HUES48 (cell line): ENCODE results near the gene IQCB1.
"Not testable (repeated sequence)": the region's sequence is repeated elsewhere in the genome, so short reads cannot be mapped to it uniquely, and the experiment has no call there.

Experiments used
- H3K27ac ChIP-seq: one replicate; pipeline ENCODE4 v1.7.0; 2013; ENCODE audit warnings: low read depth, low read length, inconsistent platforms
- H3K27me3 ChIP-seq: 2 replicates; pipeline ENCODE4 v1.6.1; 2013; ENCODE audit warnings: mild to moderate bottlenecking, low read length; ENCODE audit not compliant: control insufficient read depth, insufficient read depth
- H3K36me3 ChIP-seq: 2 replicates; pipeline ENCODE4 v1.6.1; 2013; ENCODE audit warnings: low read length; ENCODE audit not compliant: control insufficient read depth, insufficient read depth
- H3K4me1 ChIP-seq: 2 replicates; pipeline ENCODE4 v1.6.1; 2013; ENCODE audit warnings: mild to moderate bottlenecking, low read length; ENCODE audit not compliant: control insufficient read depth, insufficient read depth
- H3K4me3 ChIP-seq: 2 replicates; pipeline ENCODE4 v1.5.1; 2013; ENCODE audit warnings: mild to moderate bottlenecking, low read depth, low read length
- H3K9ac ChIP-seq: 2 replicates; pipeline ENCODE4 v1.6.1; 2013; ENCODE audit warnings: mild to moderate bottlenecking, low read depth, low read length, moderate library complexity
- H3K9me3 ChIP-seq: 2 replicates; pipeline ENCODE4 v1.6.1; 2013; ENCODE audit warnings: low read length; ENCODE audit not compliant: control insufficient read depth, insufficient read depth

IQCB1 gene, protein sequence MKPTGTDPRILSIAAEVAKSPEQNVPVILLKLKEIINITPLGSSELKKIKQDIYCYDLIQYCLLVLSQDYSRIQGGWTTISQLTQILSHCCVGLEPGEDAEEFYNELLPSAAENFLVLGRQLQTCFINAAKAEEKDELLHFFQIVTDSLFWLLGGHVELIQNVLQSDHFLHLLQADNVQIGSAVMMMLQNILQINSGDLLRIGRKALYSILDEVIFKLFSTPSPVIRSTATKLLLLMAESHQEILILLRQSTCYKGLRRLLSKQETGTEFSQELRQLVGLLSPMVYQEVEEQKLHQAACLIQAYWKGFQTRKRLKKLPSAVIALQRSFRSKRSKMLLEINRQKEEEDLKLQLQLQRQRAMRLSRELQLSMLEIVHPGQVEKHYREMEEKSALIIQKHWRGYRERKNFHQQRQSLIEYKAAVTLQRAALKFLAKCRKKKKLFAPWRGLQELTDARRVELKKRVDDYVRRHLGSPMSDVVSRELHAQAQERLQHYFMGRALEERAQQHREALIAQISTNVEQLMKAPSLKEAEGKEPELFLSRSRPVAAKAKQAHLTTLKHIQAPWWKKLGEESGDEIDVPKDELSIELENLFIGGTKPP

GRCh38 chr3:121834671-121835464, at the start of gene IQCB1, which contains the start of gene EAF2:
Gene IQCB1, minus strand, starts transcription at chr3:121835060. Its CDS starts 6,100 bp downstream, at chr3:121828960.
Gene EAF2, plus strand, starts transcription at chr3:121835209. Its CDS starts 77 bp downstream, at chr3:121835286.
- Histone ChIP-seq H3K4me1 (peaks cover 4% of the 10 kb centered on the region; the same call in 1 of the 2 replicates), H3K27ac (peak within 1 kb of the TSS; percentile 53), H3K27me3 (peaks cover 10% of the 10 kb centered on the region), H3K9me3 (no peaks in the 10 kb centered on the region), H3K9ac (peak within 1 kb of the TSS; percentile 88), H3K36me3 (peaks cover 22% of the 10 kb centered on the region), H3K4me3 (peak within 1 kb of the TSS; percentile 86)

GRCh38 chr3:121883507-121883906, 48.6 kb upstream of the IQCB1 start:
- Histone ChIP-seq H3K4me1 (0 out of 2 replicates have a peak, but pooled peaks cover 5% of the 10 kb centered on the region), H3K4me3 (no peak overlapping the region), H3K36me3 (no peaks in the 10 kb centered on the region), H3K9me3 (no peaks in the 10 kb centered on the region), H3K27ac (no peak overlapping the region), H3K27me3 (no peaks in the 10 kb centered on the region), H3K9ac (no peak overlapping the region)

GRCh38 chr3:121878411-121878810, 43.6 kb upstream of the IQCB1 start:
- no peak overlapping the region for H3K9ac ChIP-seq
- no peaks in the 10 kb centered on the region for H3K9me3 ChIP-seq
- H3K36me3 ChIP-seq = no peaks in the 10 kb centered on the region
- H3K27ac ChIP-seq = no peak overlapping the region
- H3K27me3 ChIP-seq = no peaks in the 10 kb centered on the region
- H3K4me3 ChIP-seq = no peak overlapping the region
- 0 out of 2 replicates have a peak, but pooled peaks cover 5% of the 10 kb centered on the region for H3K4me1 ChIP-seq

- Histone ChIP-seq H3K27me3 (no peaks in the 10 kb centered on the region), H3K9ac (no peak overlapping the region), H3K4me1 (no peaks in the 10 kb centered on the region), H3K36me3 (no peaks in the 10 kb centered on the region), H3K4me3 (no peak overlapping the region), H3K27ac (no peak overlapping the region), H3K9me3 (no peaks in the 10 kb centered on the region)
These were observed 36.6 kb upstream of the IQCB1 start for GRCh38 chr3:121871430-121871829.

DNA sequence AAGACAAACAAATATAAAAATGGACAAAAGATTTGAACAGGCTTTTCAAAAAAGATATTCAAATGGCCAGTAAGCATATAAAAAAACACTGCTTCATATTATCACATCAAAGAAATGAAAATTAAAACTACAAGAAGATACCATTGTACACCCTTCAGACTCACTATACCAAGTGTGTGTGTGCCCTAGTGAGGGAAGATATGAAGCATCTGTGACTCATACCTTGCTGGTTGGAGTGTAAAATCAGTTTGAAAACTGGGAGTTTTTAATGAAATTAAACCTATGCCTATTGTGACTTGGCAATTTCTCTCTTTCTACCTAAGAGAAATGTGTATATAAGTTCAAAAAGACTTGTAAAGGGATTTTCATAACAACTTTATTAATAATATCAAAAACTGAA, 35.9 kb upstream of the IQCB1 start:
- Histone ChIP-seq H3K9ac (no peak overlapping the region), H3K36me3 (no peaks in the 10 kb centered on the region), H3K27ac (no peak overlapping the region), H3K9me3 (no peaks in the 10 kb centered on the region), H3K27me3 (no peaks in the 10 kb centered on the region), H3K4me1 (no peaks in the 10 kb centered on the region), H3K4me3 (no peak overlapping the region)

DNA sequence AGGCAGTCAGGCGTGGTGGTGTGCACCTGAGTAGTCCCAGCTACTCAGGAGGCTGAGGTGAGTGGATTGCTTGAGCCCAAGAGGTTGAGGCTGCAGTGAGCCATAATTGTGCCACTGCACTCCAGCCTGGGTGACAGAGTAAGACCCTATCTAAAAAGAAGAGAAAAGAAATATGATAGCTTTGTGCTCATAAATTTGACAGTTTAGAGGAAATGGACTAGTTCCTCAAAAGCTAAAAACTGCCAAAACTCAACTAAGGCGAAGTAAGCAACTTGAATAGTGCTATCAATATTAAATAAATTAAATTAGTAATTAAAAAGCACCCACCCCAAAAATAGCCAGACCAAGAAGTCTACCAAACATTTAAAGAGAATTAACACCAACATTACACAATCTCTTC, 34.9 kb upstream of the IQCB1 start:
- Histone ChIP-seq H3K27ac (no peak overlapping the region), H3K4me1 (no peaks in the 10 kb centered on the region), H3K9ac (no peak overlapping the region), H3K36me3 (no peaks in the 10 kb centered on the region), H3K9me3 (no peaks in the 10 kb centered on the region), H3K27me3 (no peaks in the 10 kb centered on the region), H3K4me3 (no peak overlapping the region)

- Histone ChIP-seq H3K4me3 (no peak overlapping the region), H3K36me3 (no peaks in the 10 kb centered on the region), H3K4me1 (no peaks in the 10 kb centered on the region), H3K27ac (no peak overlapping the region), H3K27me3 (no peaks in the 10 kb centered on the region), H3K9me3 (peaks cover 16% of the 10 kb centered on the region), H3K9ac (no peak overlapping the region)
These were observed 28.9 kb upstream of the IQCB1 start for GRCh38 chr3:121863801-121864200.

- H3K27ac ChIP-seq, H3K4me1 ChIP-seq, H3K27me3 ChIP-seq, H3K4me3 ChIP-seq, H3K36me3 ChIP-seq, H3K9ac ChIP-seq: not testable (repeated sequence)
- H3K9me3 ChIP-seq = peaks cover 16% of the 10 kb centered on the region
These were observed 28.4 kb upstream of the IQCB1 start for GRCh38 chr3:121863247-121863646.

GRCh38 chr3:121857778-121858177, 22.9 kb upstream of the IQCB1 start:
- not testable (repeated sequence) for H3K27me3 ChIP-seq, H3K36me3 ChIP-seq, H3K9ac ChIP-seq, H3K9me3 ChIP-seq, H3K27ac ChIP-seq, H3K4me1 ChIP-seq, H3K4me3 ChIP-seq

DNA sequence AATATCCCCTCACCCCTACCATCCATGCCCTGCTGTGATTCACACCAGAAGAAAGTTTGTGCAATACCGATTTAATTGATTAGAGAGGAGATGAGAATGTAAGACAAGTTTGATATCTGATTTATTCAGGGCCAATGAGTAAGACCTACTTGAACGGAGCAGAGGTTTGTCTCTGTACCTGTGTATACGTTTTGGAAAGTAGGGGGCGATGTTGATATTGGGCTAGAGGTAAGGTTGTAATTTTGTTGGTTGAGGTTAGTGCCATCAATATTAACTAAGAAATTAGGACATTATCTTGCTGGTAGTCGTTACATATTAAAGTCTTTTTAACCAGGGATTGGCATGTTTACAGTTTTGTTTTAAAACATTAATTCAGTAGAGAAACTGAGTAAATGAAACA, 20.7 kb upstream of the IQCB1 start:
- Histone ChIP-seq H3K27me3 (no peaks in the 10 kb centered on the region), H3K4me1 (no peaks in the 10 kb centered on the region), H3K9ac (no peak overlapping the region), H3K4me3 (no peak overlapping the region), H3K36me3 (no peaks in the 10 kb centered on the region), H3K9me3 (no peaks in the 10 kb centered on the region), H3K27ac (no peak overlapping the region)

DNA sequence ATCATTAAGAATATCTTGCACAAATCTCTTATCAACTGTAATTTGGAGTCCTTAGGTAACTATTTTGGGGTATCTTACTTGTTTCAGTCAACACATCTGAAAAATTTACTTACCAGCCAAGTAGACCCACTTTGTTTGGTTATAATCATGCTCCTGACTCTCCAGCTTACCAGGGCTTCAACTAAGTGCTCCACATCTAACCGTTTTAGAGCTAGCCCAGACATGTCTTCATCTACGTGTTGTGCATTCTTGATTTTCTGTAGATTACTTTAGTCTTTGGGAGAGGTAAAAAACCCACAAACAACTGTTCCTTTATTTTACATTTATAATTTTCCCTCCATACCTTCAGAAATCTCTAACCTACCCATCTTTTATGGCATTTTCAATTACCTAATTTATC, 17.4 kb upstream of the IQCB1 start:
- Histone ChIP-seq H3K4me1 (no peaks in the 10 kb centered on the region), H3K36me3 (no peaks in the 10 kb centered on the region), H3K27ac (no peak overlapping the region), H3K4me3 (no peak overlapping the region), H3K27me3 (no peaks in the 10 kb centered on the region), H3K9ac (no peak overlapping the region), H3K9me3 (no peaks in the 10 kb centered on the region)
